PC-3 (cell line): ENCODE results near the gene SYCP3. TPM values are rescaled to one million over a fixed set of nuclear protein-coding genes. Genes with fewer than 3 reads are reported as not detected.
A peak's percentile ranks its signal among the peaks of the same experiment; 100 is the strongest.

Experiments used
- ATAC-seq: fragments of 200-7000 bp; cut with Tn5 transposase; 2 replicates; pipeline ENCODE4 v1.9.1; 2020; ENCODE audit warnings: mild to moderate bottlenecking, moderate library complexity
- BruUV-seq: library from RNA; stranded (reverse); fragments of 400-500 nt; replicated peaks from 2 replicates; lab custom pipeline; 2021; lab: Mats Ljungman, UMichigan
- CTCF ChIA-PET: fragments of 300-600 bp; sonication (Branson Sonifier 250); formaldehyde crosslinking; loops from one replicate; lab custom pipeline; 2022; ENCODE audit warnings: antibody characterized with exemption; lab: Charles Lee
- POLR2A ChIA-PET: fragments of 300-600 bp; sonication (Branson Sonifier 250); formaldehyde crosslinking; loops from one replicate; lab custom pipeline; 2022; ENCODE audit warnings: antibody characterized with exemption; ENCODE audit not compliant: unreplicated experiment; lab: Charles Lee
- DNase-seq: peaks from one replicate; pipeline ENCODE4 v3.0.0-alpha.2; 2015
- H2AFZ ChIP-seq: fragments of 300-600 bp; sonication (generic); 2 replicates; pipeline ENCODE4 v1.6.0; 2016; ENCODE audit warnings: antibody characterized with exemption, low read length
- H3F3A ChIP-seq: fragments of 300-600 bp; sonication (generic); one replicate; pipeline ENCODE4 v1.6.0; 2017; ENCODE audit warnings: antibody characterized with exemption, low read length, control low read depth, mild to moderate bottlenecking; ENCODE audit not compliant: unreplicated experiment
- H3K27ac ChIP-seq: fragments of 300-600 bp; sonication (generic); 2 replicates; pipeline ENCODE4 v1.5.1; 2016; ENCODE audit warnings: mild to moderate bottlenecking, low read length
- H3K27me3 ChIP-seq: fragments of 300-600 bp; sonication (generic); 2 replicates; pipeline ENCODE4 v1.6.1; 2016; ENCODE audit warnings: low read length, mixed read lengths
- H3K36me3 ChIP-seq: fragments of 300-600 bp; sonication (generic); 2 replicates; pipeline ENCODE4 v1.6.1; 2016; ENCODE audit warnings: low read depth, mixed run types, low read length, mixed read lengths
- H3K4me1 ChIP-seq: fragments of 300-600 bp; sonication (generic); 2 replicates; pipeline ENCODE4 v1.5.1; 2016; ENCODE audit warnings: low read length; ENCODE audit not compliant: insufficient read depth
- H3K4me2 ChIP-seq: fragments of 300-600 bp; sonication (generic); 2 replicates; pipeline ENCODE4 v1.6.0; 2016; ENCODE audit warnings: low read length
- H3K4me3 ChIP-seq: fragments of 300-600 bp; sonication (generic); 2 replicates; pipeline ENCODE4 v1.5.1; 2016; ENCODE audit warnings: mild to moderate bottlenecking, low read length, mixed read lengths
- H3K79me2 ChIP-seq: fragments of 300-600 bp; sonication (generic); 2 replicates; pipeline ENCODE4 v1.6.1; 2017; ENCODE audit warnings: low read length, mixed read lengths
- H3K9ac ChIP-seq: fragments of 300-600 bp; sonication (generic); 2 replicates; pipeline ENCODE4 v1.6.0; 2016; ENCODE audit warnings: mild to moderate bottlenecking, low read length
- H3K9me2 ChIP-seq: fragments of 300-600 bp; sonication (generic); replicated peaks from 2 replicates; pipeline ENCODE4 v1.6.1; 2016; ENCODE audit warnings: mixed run types, low read length, mixed read lengths
- H3K9me3 ChIP-seq: fragments of 300-600 bp; sonication (generic); 2 replicates; pipeline ENCODE4 v1.6.1; 2016; ENCODE audit warnings: low read length, mixed read lengths
- H4K20me1 ChIP-seq: fragments of 300-600 bp; sonication (generic); 2 replicates; pipeline ENCODE4 v1.6.1; 2016; ENCODE audit warnings: low read length, mixed read lengths
- CTCF ChIP-seq: fragments of 300-600 bp; sonication (generic); conservative IDR thresholded peaks from 2 replicates; pipeline ENCODE4 v1.5.1; 2017; ENCODE audit warnings: antibody characterized with exemption, low read depth, mild to moderate bottlenecking, low read length
- EZH2 ChIP-seq: fragments of 300-600 bp; sonication (generic); IDR thresholded peaks from one replicate; pipeline ENCODE4 v1.6.1; 2017; ENCODE audit warnings: antibody characterized with exemption, mild to moderate bottlenecking, low read length; ENCODE audit not compliant: unreplicated experiment
- EZH2phosphoT487 ChIP-seq: fragments of 300-600 bp; sonication (generic); IDR thresholded peaks from 2 replicates; pipeline ENCODE4 v1.6.1; 2018; ENCODE audit warnings: mild to moderate bottlenecking, antibody characterized with exemption, low read length, borderline replicate concordance
- intact Hi-C: fragments of 100-400 bp; cut with micrococcal nuclease; formaldehyde crosslinking; loops from 2 replicates; pipeline ENCODE4 v1.9.0; 2023
- total RNA-seq: library from RNA; depleted of rRNA; stranded (reverse); fragments of >200 nt; gene quantifications from 2 replicates; pipeline ENCODE4 v1.2.3, GENCODE V29; 2014

The SYCP3 gene
- total RNA-seq, 1 experiment from 2014 or later: not detected

DNA sequence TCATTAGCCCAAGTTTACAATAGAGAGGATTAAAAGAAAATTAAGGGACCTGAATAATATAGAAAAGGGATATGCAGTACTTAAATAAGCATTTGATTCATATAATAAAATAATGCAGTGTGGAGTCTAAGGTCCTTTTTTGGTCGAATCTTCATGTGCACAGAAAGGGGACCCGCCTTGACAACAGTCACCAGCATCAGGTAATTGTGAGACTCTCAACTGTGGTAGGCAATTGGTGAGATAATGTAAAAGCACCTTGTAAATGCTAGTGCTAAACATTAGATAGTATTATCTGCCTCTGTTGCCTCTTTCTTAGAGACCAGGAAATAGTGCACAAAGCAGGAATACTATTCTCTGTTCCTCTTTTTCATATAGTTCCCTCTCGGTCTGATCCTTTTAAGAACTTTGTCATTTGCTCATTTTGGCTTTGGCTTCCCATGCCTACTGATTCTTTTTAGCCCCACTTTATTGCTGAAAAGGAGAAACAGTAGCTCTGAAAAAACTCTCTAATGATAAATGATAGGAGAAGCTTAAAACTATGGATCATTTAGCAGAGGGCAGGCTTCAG lies 24.3 kb downstream of the SYCP3 start:
- Histone ChIP-seq H3K27ac (no peak overlapping the region), H3K9me2 (no peaks in the 10 kb centered on the region), H3K27me3 (no peaks in the 10 kb centered on the region), H3K9me3 (no peaks in the 10 kb centered on the region), H3K4me2 (no peak overlapping the region), H3K4me1 (peaks cover 11% of the 10 kb centered on the region), H3F3A (no peaks in the 10 kb centered on the region), H3K79me2 (peaks cover 13% of the 10 kb centered on the region), H3K9ac (no peak overlapping the region), H4K20me1 (peaks cover 4% of the 10 kb centered on the region; the same call in 1 of the 2 replicates), H3K36me3 (no peaks in the 10 kb centered on the region), H2AFZ (no peak overlapping the region), H3K4me3 (no peak overlapping the region)
- TF ChIP-seq EZH2: no peak
- TF ChIP-seq CTCF: no peak
- no peak for TF ChIP-seq EZH2phosphoT487
- ATAC-seq (no peak), DNase-seq (no peak)
- intact Hi-C loops: no loop called here
- BruUV-seq: no TSS peak
- CTCF ChIA-PET: no interaction called here
- POLR2A ChIA-PET: no interaction called here

GRCh38 chr12:101713930-101714329 lies 25.3 kb downstream of the SYCP3 start:
- no peak overlapping the region for H3K9ac ChIP-seq
- no peaks in the 10 kb centered on the region for H3K9me3 ChIP-seq
- intact Hi-C loops: no loop called here
- H3K79me2 ChIP-seq: peaks cover 13% of the 10 kb centered on the region
- H4K20me1 ChIP-seq: peaks cover 4% of the 10 kb centered on the region; the same call in 1 of the 2 replicates
- H2AFZ ChIP-seq: no peak overlapping the region
- H3F3A ChIP-seq: no peaks in the 10 kb centered on the region
- ChIA-PET CTCF (interaction anchor here (0.6 kb wide), 1 partner anchor 12 kb away, joined by 3 read pairs; no protein-coding TSS in a partner anchor), POLR2A (no interaction called here)
- no TSS peak for BruUV-seq
- peaks cover 3% of the 10 kb centered on the region for H3K4me1 ChIP-seq
- H3K27ac ChIP-seq: no peak overlapping the region
- no peak overlapping the region for H3K4me3 ChIP-seq
- no peaks in the 10 kb centered on the region for H3K9me2 ChIP-seq
- TF ChIP-seq EZH2 (no peak), EZH2phosphoT487 (no peak), CTCF (no peak)
- peak; percentile 27; the same call in 1 of the 2 replicates for ATAC-seq
- H3K36me3 ChIP-seq: no peaks in the 10 kb centered on the region
- no peak for DNase-seq
- no peak overlapping the region for H3K4me2 ChIP-seq
- H3K27me3 ChIP-seq: no peaks in the 10 kb centered on the region

GRCh38 chr12:101713059-101713682 lies 26.1 kb downstream of the SYCP3 start:
- Histone ChIP-seq H3K4me1 (no peaks in the 10 kb centered on the region), H4K20me1 (peaks cover 4% of the 10 kb centered on the region; the same call in 1 of the 2 replicates), H3K79me2 (peaks cover 13% of the 10 kb centered on the region), H3K9ac (no peak overlapping the region), H3K4me3 (no peak overlapping the region), H2AFZ (no peak overlapping the region), H3K9me3 (no peaks in the 10 kb centered on the region), H3K9me2 (no peaks in the 10 kb centered on the region), H3F3A (no peaks in the 10 kb centered on the region), H3K27me3 (no peaks in the 10 kb centered on the region), H3K4me2 (no peak overlapping the region), H3K27ac (no peak overlapping the region), H3K36me3 (no peaks in the 10 kb centered on the region)
- no peak for DNase-seq
- intact Hi-C loops: no loop called here
- TF ChIP-seq EZH2phosphoT487 (no peak), CTCF (no peak), EZH2 (no peak)
- ChIA-PET CTCF (interaction anchor here (0.6 kb wide), 1 partner anchor 11 kb away, joined by 3 read pairs; no protein-coding TSS in a partner anchor), POLR2A (no interaction called here)
- BruUV-seq: no TSS peak
- ATAC-seq: no peak
